GM19455 (cell line): ENCODE data around the gene TRPM1.
"Not testable (repeated sequence)": the region's sequence is repeated elsewhere in the genome, so short reads cannot be mapped to it uniquely, and the experiment has no call there.

Source experiments
- ATAC-seq: cut with Tn5 transposase; IDR thresholded peaks from one replicate; pipeline ENCODE4 v1.9.1; 2021; ENCODE audit not compliant: unreplicated experiment

Gene TRPM1

GRCh38 chr15:31127596-31128261 is 26.2 kb upstream of the TRPM1 start:
- no peak for ATAC-seq

GRCh38 chr15:31125061-31125460 is 23.5 kb upstream of the TRPM1 start:
- no peak for ATAC-seq

DNA sequence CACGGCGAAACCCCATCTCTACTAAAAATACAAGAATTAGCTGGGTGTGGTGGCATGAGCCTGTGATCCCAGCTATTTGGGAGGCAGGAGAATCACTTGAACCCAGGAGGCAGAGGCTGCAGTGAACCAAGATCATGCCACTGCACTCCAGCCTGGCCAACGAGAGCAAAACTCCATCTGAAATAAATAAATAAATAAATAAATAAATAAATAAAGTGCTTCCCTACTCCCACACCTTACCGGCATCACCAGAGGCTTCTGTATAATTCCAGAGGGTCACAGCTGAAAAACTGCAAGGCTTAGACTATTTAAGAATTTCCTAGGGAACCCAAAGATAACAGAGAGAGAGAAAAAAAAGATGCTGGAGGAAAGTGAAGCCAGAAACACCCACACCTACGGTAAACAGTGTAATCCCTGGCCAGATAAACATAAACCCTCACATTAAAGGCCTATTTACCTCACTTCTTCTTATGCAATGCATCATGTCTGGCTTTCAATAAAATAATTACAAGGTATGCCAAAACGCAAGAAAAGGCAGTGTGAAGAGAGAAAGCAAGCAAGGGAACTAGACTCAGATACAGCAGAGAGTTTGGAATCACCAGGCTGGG is 15.0 kb upstream of the TRPM1 start:
- no peak for ATAC-seq

DNA sequence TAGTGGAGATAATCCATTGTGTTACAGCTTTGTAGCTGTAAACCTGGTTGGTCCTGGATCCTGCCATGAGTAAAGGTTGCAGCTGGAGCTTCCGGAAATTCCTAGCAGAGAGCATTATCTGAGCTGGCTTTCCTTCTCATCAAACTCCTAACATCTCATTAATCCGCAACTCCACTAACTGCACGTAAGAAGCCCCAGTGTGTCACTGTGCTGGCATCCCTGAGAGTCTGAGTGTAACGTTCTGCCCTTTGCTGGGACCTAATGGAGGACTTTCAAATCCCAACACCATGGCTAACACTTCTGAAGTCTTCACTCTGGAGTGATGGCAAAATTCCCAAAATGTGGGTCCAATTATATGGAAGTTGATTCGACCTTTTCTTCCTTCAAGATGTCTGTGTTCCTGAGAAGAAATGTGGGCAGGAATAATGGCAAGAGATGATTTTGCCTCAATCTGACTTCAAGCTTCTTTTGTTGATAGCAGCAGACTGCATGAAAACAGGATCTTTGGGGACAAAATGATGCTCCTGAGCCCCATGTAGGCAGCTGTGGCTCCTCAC is 9.6 kb upstream of the TRPM1 start:
- ATAC-seq = no peak

DNA sequence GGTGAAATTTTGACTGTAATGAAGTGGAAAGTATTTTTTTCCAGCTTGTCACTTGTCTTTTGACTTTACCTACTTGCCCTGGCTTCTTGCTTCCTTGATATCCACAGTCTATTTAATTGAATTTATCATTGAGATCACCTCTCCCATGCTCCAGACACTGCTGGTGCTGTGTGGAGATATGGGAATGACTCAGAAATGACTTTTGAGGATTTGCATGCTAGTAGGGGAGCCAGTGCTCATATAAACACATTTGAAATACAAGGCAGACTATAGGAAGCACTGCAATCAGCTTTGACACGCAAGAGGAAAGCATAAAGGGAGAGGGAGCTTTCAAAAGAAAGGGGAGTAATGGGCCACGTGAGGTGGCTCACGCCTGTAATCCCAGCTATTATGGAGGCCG is 7.3 kb upstream of the TRPM1 start:
- ATAC-seq = no peak

GRCh38 chr15:31106495-31107300 is 5.2 kb upstream of the TRPM1 start:
- no peak for ATAC-seq

DNA sequence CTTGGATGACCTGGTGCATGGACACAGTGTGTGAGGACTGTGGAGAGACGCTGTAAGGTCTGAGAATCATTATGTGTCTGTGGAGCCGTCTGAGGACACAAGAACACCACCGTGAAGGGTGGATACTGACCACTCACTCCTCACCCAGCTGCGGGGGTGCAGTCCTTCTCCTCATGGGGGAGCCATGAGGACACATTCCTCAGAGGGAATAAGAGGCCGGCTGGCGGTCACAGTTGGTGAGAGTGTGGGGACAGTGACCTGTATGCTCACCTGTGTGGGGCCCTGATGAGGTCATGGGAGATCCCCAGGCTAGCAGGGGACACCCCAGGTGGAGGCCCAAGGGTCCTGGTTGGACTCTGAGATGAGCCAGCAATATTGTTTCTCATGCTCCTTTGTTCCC is 2.5 kb upstream of the TRPM1 start:
- no peak for ATAC-seq

- ATAC-seq = no peak
Observed at GRCh38 chr15:31102374-31103342, 1.1 kb upstream of the TRPM1 start.

DNA sequence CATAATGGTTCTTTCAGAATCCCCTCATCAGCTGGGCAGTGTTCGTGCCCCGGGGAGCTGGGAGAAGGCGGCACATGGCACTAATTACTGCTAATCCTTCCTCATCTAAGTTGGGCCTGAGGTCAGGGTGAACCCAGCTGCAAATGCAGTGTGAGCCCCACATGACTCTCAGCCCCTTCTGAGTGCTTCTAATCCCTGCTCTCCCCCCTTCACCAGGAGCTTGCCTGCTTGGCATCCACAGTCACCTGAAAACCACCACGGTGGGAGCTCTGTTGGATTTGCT is 455 bp upstream of the TRPM1 start:
- no peak for ATAC-seq

- ATAC-seq = no peak
Observed at GRCh38 chr15:31100738-31101137, 787 bp downstream of the TRPM1 start.

GRCh38 chr15:31098953-31099740 is 2.4 kb downstream of the TRPM1 start:
- no peak for ATAC-seq

- no peak for ATAC-seq
Observed at GRCh38 chr15:31098491-31098917, 3.0 kb downstream of the TRPM1 start.

DNA sequence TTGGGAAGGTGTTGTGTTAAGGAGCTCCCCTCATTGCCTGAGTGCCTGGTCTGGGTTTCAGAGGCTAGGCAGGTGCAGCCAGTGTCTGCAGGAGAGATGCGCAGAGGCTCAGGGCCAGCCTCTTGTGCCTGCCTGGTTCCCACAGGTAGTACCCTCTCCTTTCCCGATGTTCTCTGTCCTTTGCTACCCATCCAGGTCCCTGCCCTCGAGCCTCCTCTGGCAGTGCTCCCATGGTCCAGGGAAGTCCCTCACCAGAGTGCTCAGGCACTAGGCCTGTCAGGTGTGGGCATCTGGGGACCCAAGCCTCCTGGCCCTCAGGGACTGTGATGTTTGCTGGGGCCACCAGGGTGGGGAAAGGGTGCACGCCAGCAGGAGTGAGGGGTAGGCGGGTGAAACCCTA is 5.0 kb downstream of the TRPM1 start:
- no peak for ATAC-seq

GRCh38 chr15:31091481-31091880 is 10.0 kb downstream of the TRPM1 start:
- no peak for ATAC-seq

DNA sequence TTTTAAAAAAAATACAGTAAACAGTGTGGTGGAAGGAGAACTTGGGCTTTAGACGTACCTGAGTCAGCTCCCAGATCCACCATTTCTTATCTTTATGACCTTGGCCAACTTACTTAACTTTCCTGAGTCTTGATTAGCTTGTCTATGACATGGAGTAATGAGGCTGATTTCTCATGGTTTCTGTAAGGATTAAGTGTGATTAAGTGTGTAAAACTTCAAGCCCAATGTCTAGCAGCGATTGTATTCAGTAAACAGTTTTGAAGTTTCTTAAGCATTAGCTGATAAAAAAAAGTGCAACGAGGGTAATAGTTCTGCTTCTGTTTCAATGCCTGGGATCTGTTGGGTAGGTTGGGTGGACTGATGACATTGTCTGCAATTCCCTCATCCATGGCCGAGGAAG is 10.8 kb downstream of the TRPM1 start:
- ATAC-seq = no peak

GRCh38 chr15:31089368-31090047 is 12.0 kb downstream of the TRPM1 start:
- ATAC-seq = no peak

DNA sequence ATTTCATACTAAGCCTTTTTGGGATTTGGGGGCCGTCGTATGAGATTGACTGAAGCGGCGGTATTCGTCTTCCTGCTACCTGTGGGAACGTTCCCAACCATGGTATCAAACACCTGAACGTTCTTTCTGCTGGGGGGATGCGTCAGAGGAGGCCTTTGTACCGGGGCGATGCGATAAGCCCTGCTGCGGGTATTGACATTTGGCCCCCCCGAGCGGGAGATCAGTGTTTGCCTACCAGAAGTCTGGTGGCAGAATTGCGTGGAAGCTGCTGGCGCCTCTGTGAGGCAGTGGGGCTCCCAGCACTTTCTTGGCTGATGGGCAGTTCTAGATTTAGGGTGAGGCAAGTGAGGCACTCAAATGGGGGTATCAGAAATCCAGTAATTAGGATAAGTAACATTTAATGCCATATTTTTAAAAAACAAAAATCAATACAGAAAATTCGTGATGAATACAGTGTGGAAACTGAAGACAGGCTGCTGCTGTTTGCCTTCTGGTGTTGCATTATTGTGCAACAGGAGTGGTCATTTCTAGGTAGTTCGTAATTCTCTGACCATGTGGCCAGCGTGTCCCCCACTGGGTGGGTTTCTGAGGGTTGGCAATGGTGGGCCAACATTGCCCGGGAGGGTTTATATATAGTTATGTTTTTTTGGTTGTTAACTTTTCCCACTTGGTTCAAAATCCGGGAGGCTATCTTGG is 12.7 kb downstream of the TRPM1 start:
- no peak for ATAC-seq

DNA sequence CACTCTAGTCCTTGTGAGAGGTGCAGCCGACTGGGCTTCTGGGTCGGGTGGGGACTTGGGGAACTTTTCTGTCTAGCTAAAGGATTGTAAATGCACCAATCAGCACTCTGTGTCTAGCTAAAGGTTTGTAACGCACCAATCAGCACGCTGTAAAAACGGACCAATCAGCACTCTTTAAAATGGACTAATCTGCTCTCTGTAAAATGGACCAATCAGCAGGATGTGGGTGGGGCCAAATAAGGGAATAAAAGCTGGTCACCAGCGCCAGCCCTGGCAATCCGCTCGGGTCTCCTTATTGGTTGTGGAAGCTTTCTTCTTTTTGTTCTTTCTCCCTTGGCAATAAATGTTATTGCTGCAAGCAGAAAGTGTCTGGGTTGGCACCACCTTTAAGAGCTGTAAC is 13.5 kb downstream of the TRPM1 start:
- ATAC-seq = not testable (repeated sequence)

DNA sequence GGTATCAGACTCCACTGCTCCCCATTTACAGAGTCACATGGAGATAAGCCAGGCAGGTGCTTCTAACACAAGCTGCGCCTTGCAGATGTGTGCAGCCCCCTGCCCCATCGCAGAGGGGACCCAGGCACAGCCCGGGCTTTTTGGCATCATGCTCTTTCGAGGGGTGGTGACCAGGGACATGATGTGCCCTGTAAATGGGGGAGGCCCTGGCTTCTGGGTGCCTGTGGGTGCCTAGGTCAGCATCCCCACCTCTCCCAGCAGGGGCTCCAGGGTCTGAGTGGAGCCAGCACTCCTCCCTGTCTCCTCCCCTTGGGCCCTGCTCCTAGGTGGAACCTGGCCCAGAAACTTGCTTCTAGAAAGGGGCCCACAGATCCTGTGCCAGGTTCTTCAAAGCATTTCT is 15.2 kb downstream of the TRPM1 start:
- ATAC-seq = no peak
